DOHH2 (cell line): Measurements from ENCODE around the gene ELAPOR1.
A peak's percentile ranks its signal among the peaks of the same experiment; 100 is the strongest.

Experiments
- H3F3A ChIP-seq: fragments of 200-600 bp; sonication (generic), shearing (Covaris generic); 2 replicates; pipeline ENCODE4 v1.6.0; 2016; ENCODE audit warnings: antibody characterized with exemption, mild to moderate bottlenecking; ENCODE audit not compliant: control insufficient read depth, insufficient read depth
- H3K27ac ChIP-seq: fragments of 200-600 bp; sonication (generic); 2 replicates; pipeline ENCODE4 v1.5.1; 2014; ENCODE audit warnings: low read depth, mild to moderate bottlenecking, low read length, moderate library complexity
- H3K27me3 ChIP-seq: fragments of 200-600 bp; sonication (generic); 2 replicates; pipeline ENCODE4 v1.6.1; 2014; ENCODE audit warnings: mild to moderate bottlenecking, low read length, mixed read lengths; ENCODE audit not compliant: control insufficient read depth
- H3K36me3 ChIP-seq: fragments of 200-600 bp; sonication (generic); 2 replicates; pipeline ENCODE4 v1.6.1; 2014; ENCODE audit warnings: mild to moderate bottlenecking, low read length, moderate library complexity, mixed read lengths; ENCODE audit not compliant: control insufficient read depth
- H3K4me1 ChIP-seq: fragments of 200-600 bp; sonication (generic); 2 replicates; pipeline ENCODE4 v1.6.1; 2014; ENCODE audit warnings: mild to moderate bottlenecking, low read length, mixed read lengths; ENCODE audit not compliant: control insufficient read depth
- H3K4me2 ChIP-seq: fragments of 200-600 bp; sonication (generic); 2 replicates; pipeline ENCODE4 v1.6.0; 2014; ENCODE audit warnings: mild to moderate bottlenecking, low read length, moderate library complexity
- H3K4me3 ChIP-seq: fragments of 200-600 bp; sonication (generic); 2 replicates; pipeline ENCODE4 v1.5.1; 2014; ENCODE audit warnings: mild to moderate bottlenecking, low read length, mixed read lengths
- H3K79me2 ChIP-seq: fragments of 200-600 bp; sonication (generic); 2 replicates; pipeline ENCODE4 v1.6.1; 2014; ENCODE audit warnings: mild to moderate bottlenecking, low read length, mixed read lengths; ENCODE audit not compliant: control insufficient read depth
- H3K9me2 ChIP-seq: fragments of 200-600 bp; sonication (generic); replicated peaks from 2 replicates; pipeline ENCODE4 v1.6.1; 2014; ENCODE audit warnings: mild to moderate bottlenecking, low read length, mixed read lengths; ENCODE audit not compliant: control insufficient read depth
- H3K9me3 ChIP-seq: fragments of 200-600 bp; sonication (generic); 2 replicates; pipeline ENCODE4 v1.6.1; 2014; ENCODE audit warnings: antibody characterized with exemption, low read length, mixed read lengths; ENCODE audit not compliant: control insufficient read depth, insufficient read depth
- H4K20me1 ChIP-seq: fragments of 200-600 bp; sonication (generic); 2 replicates; pipeline ENCODE4 v1.6.0; 2014; ENCODE audit warnings: low read depth, mild to moderate bottlenecking, antibody characterized with exemption, low read length, moderate library complexity; ENCODE audit not compliant: control insufficient read depth, insufficient read depth
- CTCF ChIP-seq: fragments of 200-600 bp; sonication (generic); IDR thresholded peaks from one replicate; pipeline ENCODE4 v1.5.1; 2014; ENCODE audit warnings: antibody characterized with exemption, mild to moderate bottlenecking, low read depth, low read length; ENCODE audit not compliant: poor library complexity, severe bottlenecking
- EZH2phosphoT487 ChIP-seq: fragments of 200-600 bp; sonication (generic); IDR thresholded peaks from 2 replicates; pipeline ENCODE4 v1.6.1; 2017; ENCODE audit warnings: borderline replicate concordance, mild to moderate bottlenecking, antibody characterized with exemption, low read length, moderate library complexity, mixed read lengths

ELAPOR1 gene

GRCh38 chr1:109083923-109084322 lies 30.0 kb upstream of the ELAPOR1 start:
- H3F3A ChIP-seq, result no peaks in the 10 kb centered on the region; the same call in 1 of the 2 replicates
- H3K4me3 ChIP-seq, result no peak overlapping the region
- H3K9me3 ChIP-seq, result no peaks in the 10 kb centered on the region
- no peaks in the 10 kb centered on the region for H3K9me2 ChIP-seq
- no peaks in the 10 kb centered on the region for H3K4me1 ChIP-seq
- TF ChIP-seq CTCF (no peak), EZH2phosphoT487 (no peak)
- H3K36me3 ChIP-seq, result no peaks in the 10 kb centered on the region
- H3K79me2 ChIP-seq, result no peaks in the 10 kb centered on the region
- no peak overlapping the region for H3K27ac ChIP-seq
- H3K27me3 ChIP-seq, result no peaks in the 10 kb centered on the region
- no peak overlapping the region for H3K4me2 ChIP-seq
- no peaks in the 10 kb centered on the region for H4K20me1 ChIP-seq

- peaks cover 7% of the 10 kb centered on the region for H3K79me2 ChIP-seq
- no peaks in the 10 kb centered on the region for H4K20me1 ChIP-seq
- H3K27ac ChIP-seq, result no peak overlapping the region
- peaks cover 7% of the 10 kb centered on the region for H3K4me1 ChIP-seq
- no peak overlapping the region for H3K4me2 ChIP-seq
- no peaks in the 10 kb centered on the region for H3K9me2 ChIP-seq
- peaks cover 2% of the 10 kb centered on the region for H3F3A ChIP-seq
- H3K36me3 ChIP-seq, result peaks cover 6% of the 10 kb centered on the region
- no peak for TF ChIP-seq EZH2phosphoT487
- no peak for TF ChIP-seq CTCF
- no peaks in the 10 kb centered on the region for H3K27me3 ChIP-seq
- no peak overlapping the region for H3K4me3 ChIP-seq
- no peaks in the 10 kb centered on the region for H3K9me3 ChIP-seq
Measured at GRCh38 chr1:109084563-109085517, 29.1 kb upstream of the ELAPOR1 start.

- no peaks in the 10 kb centered on the region for H3K27me3 ChIP-seq
- H3K4me3 ChIP-seq, result peak overlapping the region; percentile 86
- H3K4me2 ChIP-seq, result peak overlapping the region; percentile 83
- peaks cover 20% of the 10 kb centered on the region for H3K4me1 ChIP-seq
- H3K9me2 ChIP-seq, result no peaks in the 10 kb centered on the region
- H3K9me3 ChIP-seq, result no peaks in the 10 kb centered on the region
- H3K79me2 ChIP-seq, result peaks cover 46% of the 10 kb centered on the region
- peaks cover 8% of the 10 kb centered on the region for H3F3A ChIP-seq
- peak overlapping the region; percentile 80 for H3K27ac ChIP-seq
- no peak for TF ChIP-seq EZH2phosphoT487
- peak; percentile 84 for TF ChIP-seq CTCF
- no peaks in the 10 kb centered on the region for H4K20me1 ChIP-seq
- peaks cover 26% of the 10 kb centered on the region for H3K36me3 ChIP-seq
Measured at GRCh38 chr1:109089242-109090015, 24.5 kb upstream of the ELAPOR1 start.
